Cardiac muscle cell (in vitro differentiated cells and primary cell): ENCODE measurements around the gene ACBD3. TPM values are rescaled to one million over a fixed set of nuclear protein-coding genes. Genes with fewer than 3 reads are reported as not detected.

Experiments
- DNase-seq, 2 donors: peaks; one replicate each; pipeline versions ENCODE4 v3.0.0 to v3.0.0-alpha.2; 2010 to 2017; ENCODE audit warnings: low read depth in 1 of 2, low spot score in 1 of 2
- H3K27ac ChIP-seq: fragments of 200-600 bp; sonication (generic); 2 replicates; pipeline ENCODE4 v1.5.1; 2016
- H3K27me3 ChIP-seq: fragments of 200-600 bp; sonication (generic); 2 replicates; pipeline ENCODE4 v1.6.0; 2016; ENCODE audit warnings: control low read depth
- H3K36me3 ChIP-seq: fragments of 200-600 bp; sonication (generic); 2 replicates; pipeline ENCODE4 v1.5.1; 2016; ENCODE audit warnings: control low read depth
- H3K4me1 ChIP-seq: fragments of 200-600 bp; sonication (generic); 2 replicates; pipeline ENCODE4 v1.8.1; 2017; ENCODE audit warnings: low read depth, mild to moderate bottlenecking, mixed run types
- H3K4me3 ChIP-seq: fragments of 200-600 bp; sonication (generic); 2 replicates; pipeline ENCODE4 v1.5.1; 2016; ENCODE audit warnings: mild to moderate bottlenecking
- H3K9me3 ChIP-seq: fragments of 200-600 bp; sonication (generic); 2 replicates; pipeline ENCODE4 v1.5.1; 2017; ENCODE audit warnings: low read depth, mild to moderate bottlenecking, control low read depth
- polyA plus RNA-seq: library from polyadenylated mRNA; unstranded; fragments of >200 nt; fragmentation: Nextera tagmentation; extraction: Ambion mirVana; gene quantifications from 2 replicates; pipeline ENCODE4 v1.2.1, GENCODE V29; 2016
- total RNA-seq: library from RNA; depleted of rRNA; stranded (reverse); fragments of >200 nt; gene quantifications from 2 replicates; pipeline ENCODE4 v1.2.3, GENCODE V29; 2016
- TF ChIP-seq, protein P1 (sequence below): IDR thresholded peaks from 2 replicates; pipeline ENCODE4 v1.5.1; 2012; ENCODE audit warnings: low read depth, mild to moderate bottlenecking, low read length

ACBD3 gene
- total RNA-seq (37.3 and 47.4 TPM in 2 replicates), polyA plus RNA-seq (41.7 and 45.5 TPM in 2 replicates)

DNA sequence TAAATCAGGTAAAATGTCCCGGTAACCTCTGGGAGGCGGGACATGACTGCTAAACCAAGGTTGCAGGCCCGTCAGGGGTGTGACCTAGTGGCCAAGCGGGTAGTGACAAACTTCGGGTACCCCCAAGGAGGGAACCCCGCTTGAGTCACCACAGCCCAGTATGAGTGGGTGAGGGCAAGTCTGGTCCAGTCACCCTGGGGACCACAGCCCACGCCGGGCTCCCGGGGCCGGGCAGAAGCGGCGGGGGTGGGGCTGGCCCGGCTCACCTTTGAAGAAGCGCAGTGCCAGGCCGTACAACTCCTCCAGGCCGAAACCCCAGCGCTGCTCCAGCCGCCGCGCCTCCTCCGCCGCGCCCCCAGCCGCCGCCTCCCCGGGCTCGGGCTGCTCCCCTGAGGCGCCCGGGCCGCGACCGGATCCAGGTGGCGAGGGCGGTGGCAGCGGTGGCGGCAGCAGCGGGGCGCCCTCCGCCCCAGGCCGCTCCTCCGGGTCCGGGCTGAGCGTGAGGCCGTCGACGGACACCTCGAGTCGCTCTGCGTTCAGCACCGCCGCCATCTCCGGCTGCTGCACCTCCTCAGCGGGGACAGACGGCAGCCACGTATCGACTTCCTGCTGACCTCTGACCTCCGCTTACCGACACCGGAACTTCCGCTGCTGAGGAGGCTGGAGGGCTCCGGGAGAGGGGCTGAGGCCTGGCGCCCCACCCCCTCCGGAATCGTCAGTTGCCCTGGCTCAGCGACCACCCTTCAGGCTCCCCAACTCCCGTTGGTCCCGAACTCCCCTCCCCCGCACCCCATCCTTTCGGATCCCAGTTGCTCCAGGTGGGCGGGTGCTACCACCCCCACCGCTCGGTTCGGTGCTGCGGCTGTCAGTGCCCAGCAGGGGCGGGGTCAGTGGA is at the start of gene ACBD3:
Gene ACBD3 (minus strand): TSS at position 618 of the 895 bp plus-strand sequence. CDS start 66 bp downstream, at position 552.
- Histone ChIP-seq H3K27me3 (no peaks in the 10 kb centered on the region), H3K4me1 (peaks cover 20% of the 10 kb centered on the region), H3K9me3 (no peaks in the 10 kb centered on the region), H3K27ac (peak within 1 kb of the TSS; percentile 98), H3K36me3 (no peaks in the 10 kb centered on the region), H3K4me3 (peak within 1 kb of the TSS; percentile 98)
- TF ChIP-seq, protein P1, sequence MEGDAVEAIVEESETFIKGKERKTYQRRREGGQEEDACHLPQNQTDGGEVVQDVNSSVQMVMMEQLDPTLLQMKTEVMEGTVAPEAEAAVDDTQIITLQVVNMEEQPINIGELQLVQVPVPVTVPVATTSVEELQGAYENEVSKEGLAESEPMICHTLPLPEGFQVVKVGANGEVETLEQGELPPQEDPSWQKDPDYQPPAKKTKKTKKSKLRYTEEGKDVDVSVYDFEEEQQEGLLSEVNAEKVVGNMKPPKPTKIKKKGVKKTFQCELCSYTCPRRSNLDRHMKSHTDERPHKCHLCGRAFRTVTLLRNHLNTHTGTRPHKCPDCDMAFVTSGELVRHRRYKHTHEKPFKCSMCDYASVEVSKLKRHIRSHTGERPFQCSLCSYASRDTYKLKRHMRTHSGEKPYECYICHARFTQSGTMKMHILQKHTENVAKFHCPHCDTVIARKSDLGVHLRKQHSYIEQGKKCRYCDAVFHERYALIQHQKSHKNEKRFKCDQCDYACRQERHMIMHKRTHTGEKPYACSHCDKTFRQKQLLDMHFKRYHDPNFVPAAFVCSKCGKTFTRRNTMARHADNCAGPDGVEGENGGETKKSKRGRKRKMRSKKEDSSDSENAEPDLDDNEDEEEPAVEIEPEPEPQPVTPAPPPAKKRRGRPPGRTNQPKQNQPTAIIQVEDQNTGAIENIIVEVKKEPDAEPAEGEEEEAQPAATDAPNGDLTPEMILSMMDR = no peak
- DNase-seq = peak; percentile 89 to 93

DNA sequence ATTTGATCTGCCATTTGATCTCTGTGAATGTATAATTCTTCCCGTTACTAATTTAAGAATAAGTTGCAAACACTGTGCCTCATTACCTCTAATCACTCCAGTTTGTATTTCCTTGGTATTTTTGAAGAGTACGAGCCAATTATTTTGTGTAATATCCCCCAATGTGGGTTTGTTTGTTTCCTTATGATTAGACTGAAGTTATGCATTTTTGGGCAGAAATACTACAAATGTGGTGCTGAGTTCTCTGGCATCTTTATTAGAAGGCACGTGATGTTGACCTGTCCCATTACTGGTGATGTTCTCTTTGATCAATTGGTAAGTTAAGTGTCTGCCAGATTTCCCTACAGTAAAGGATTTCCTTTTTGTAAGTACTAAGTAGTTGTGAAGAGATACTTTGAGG is 47.3 kb upstream of the ACBD3 start:
- no peaks in the 10 kb centered on the region for H3K27me3 ChIP-seq
- no peak overlapping the region for H3K27ac ChIP-seq
- peaks cover 7% of the 10 kb centered on the region for H3K4me1 ChIP-seq
- H3K36me3 ChIP-seq = peaks cover 18% of the 10 kb centered on the region
- no peaks in the 10 kb centered on the region for H3K9me3 ChIP-seq
- DNase-seq = no peak
- no peak overlapping the region for H3K4me3 ChIP-seq
- TF ChIP-seq, protein P1 = no peak

DNA sequence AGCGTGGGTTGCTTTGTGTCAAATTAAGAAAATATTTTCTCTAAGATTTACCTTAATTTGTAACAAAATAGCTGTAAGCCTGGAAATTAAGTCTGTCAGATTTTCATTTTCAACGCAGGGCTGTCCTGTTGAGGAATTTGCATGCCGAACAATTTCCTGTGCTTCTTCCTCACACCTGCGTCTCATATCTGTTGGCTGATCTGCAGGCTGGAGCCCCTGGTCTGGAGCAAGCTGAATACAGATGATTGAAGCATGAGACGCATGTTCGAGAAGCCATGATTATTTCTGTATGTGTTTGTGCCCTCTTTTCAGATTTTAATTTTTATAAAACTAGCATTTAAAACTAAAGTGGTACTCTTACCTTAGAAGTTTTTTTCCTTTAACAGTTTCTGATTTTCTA is 46.8 kb upstream of the ACBD3 start:
- peaks cover 18% of the 10 kb centered on the region for H3K36me3 ChIP-seq
- TF ChIP-seq, protein P1 = no peak
- DNase-seq = no peak
- H3K9me3 ChIP-seq = no peaks in the 10 kb centered on the region
- no peak overlapping the region for H3K4me3 ChIP-seq
- no peak overlapping the region for H3K27ac ChIP-seq
- H3K27me3 ChIP-seq = no peaks in the 10 kb centered on the region
- peaks cover 7% of the 10 kb centered on the region for H3K4me1 ChIP-seq

DNA sequence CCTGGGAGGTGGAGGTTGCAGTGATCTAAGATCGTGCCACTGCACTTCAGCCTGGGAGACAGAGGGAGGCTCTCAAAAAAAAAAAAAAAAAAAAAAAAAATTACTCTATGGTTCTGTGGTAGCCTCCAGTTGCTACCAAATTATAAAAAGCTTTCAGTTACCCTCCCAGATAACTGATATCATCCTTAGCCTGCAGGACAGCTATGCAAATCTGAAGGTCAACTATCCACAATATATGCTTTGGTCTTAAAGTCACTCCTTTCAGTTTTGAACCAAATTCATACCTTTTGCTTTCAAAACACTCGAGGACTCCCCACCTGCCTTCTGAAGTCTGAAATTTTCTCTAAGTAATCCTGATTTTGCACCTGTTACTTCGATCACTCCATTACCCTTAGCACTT is 40.1 kb upstream of the ACBD3 start:
- H3K4me3 ChIP-seq = no peak overlapping the region
- H3K4me1 ChIP-seq = no peaks in the 10 kb centered on the region
- H3K9me3 ChIP-seq = no peaks in the 10 kb centered on the region
- no peak overlapping the region for H3K27ac ChIP-seq
- DNase-seq = no peak
- no peaks in the 10 kb centered on the region for H3K27me3 ChIP-seq
- H3K36me3 ChIP-seq = peaks cover 4% of the 10 kb centered on the region
- TF ChIP-seq, protein P1 = no peak

DNA sequence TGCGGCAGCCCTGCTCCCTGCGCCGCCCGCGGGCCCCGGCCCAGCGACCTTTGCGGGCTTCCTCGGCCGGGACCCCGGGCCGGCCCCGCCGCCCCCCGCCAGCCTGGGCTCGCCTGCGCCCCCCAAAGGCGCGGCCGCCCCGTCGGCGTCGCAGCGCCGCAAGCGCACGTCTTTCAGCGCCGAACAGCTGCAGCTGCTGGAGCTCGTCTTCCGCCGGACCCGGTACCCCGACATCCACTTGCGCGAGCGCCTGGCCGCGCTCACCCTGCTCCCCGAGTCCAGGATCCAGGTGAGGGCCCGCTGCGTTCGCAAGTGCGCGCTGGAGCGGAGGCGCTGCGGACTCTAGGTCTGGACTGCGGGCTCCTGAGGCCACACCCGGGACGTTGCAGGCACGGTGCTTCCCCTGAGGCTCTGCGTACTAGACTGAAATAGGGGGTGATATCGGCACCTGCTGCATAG is 37.3 kb upstream of the ACBD3 start:
- Histone ChIP-seq H3K4me1 (peaks cover 9% of the 10 kb centered on the region), H3K27me3 (no peaks in the 10 kb centered on the region), H3K9me3 (no peaks in the 10 kb centered on the region), H3K27ac (no peak overlapping the region), H3K4me3 (peak overlapping the region; percentile 57), H3K36me3 (no peaks in the 10 kb centered on the region)
- TF ChIP-seq, protein P1 = no peak
- peak; percentile 17 to 62 for DNase-seq
